ENCODE data around the gene PDE5A.

Gene PDE5A

DNA sequence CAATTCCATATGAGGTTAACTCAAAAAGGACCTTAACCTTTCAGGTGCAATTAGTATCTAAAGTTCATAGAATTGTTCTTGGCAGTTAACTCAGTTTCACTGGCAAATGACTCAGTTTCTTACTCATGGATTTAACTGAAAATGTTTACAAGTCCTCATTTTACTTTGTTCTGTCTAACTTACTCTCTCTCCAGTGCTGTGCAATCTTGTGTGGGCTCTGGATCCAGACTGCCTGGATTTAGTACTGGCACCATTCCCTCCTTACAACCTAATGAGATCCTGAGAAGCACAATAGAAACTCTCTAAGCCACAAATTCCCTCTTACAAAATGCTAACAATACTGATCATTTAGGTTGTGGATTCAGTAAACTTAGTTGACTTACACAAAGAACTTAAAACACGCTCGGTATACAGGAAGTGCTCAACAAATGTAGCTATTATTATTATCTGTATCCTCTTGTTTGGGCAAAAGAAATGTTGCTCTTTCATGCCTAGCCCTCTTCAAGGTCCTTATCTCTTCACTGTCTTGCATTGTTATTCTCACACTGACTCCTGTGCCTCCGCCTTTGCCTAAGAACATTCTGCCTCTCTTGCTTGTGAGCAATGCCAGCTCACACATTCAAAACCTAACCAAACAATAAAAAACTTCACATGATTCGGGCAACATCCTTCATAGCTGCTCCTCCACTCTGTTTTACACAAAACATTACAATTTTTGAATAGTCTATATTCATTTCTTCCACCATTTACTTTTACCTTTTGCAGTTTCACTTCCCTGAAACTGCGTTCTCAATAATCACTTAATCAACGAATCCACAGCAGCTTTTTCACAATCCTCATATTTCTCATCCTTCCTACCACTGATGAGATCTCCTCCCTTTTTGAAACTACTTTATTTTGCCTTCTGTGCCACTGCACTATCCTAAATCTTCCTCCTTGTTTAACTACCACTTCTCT is 91.8 kb downstream of the PDE5A start:
- no peak for TF ChIP-seq ZBTB26 (tag by site-specific recombination; optimal IDR thresholded peaks at IDR 0.05)
- TF ChIP-seq TRIM28 (IDR thresholded peaks at IDR 0.05; ENCODE audit: borderline replicate concordance, low read length) = no peak
- no peak for TF ChIP-seq ZNF596 (tag by site-specific recombination; IDR thresholded peaks at IDR 0.05)
- no peak for TF ChIP-seq KLF8 (tag by site-specific recombination; IDR thresholded peaks at IDR 0.05)
- no peak for TF ChIP-seq ZNF585B (tag by site-specific recombination; IDR thresholded peaks at IDR 0.05)
- TF ChIP-seq ZSCAN30 (tag by site-specific recombination; IDR thresholded peaks at IDR 0.05) = no peak
- TF ChIP-seq ZNF416 (tag by site-specific recombination; IDR thresholded peaks at IDR 0.05) = no peak
- no peak for TF ChIP-seq ZNF600 (tag by site-specific recombination; IDR thresholded peaks at IDR 0.05)
- TF ChIP-seq HOXA7 (CRISPR knock-in tag; IDR thresholded peaks at IDR 0.05; ENCODE audit: borderline replicate concordance) = no peak
- TF ChIP-seq ZNF2 (tag by site-specific recombination; IDR thresholded peaks at IDR 0.05) = no peak
- H3K4me3 ChIP-seq (ENCODE audit: low read depth, low read length) = no peak overlapping the region
- H3K27ac ChIP-seq (ENCODE audit: extremely low read depth, low read depth, low read length) = no peak overlapping the region
- ChIA-PET CTCF (no interaction called here), POLR2A (no interaction called here)
- H3K4me1 ChIP-seq (ENCODE audit: control insufficient read depth, insufficient read depth, low read length) = no peaks in the 10 kb centered on the region
- H3K36me3 ChIP-seq (ENCODE audit: control insufficient read depth in 2 of 2, insufficient read depth in 1 of 2, low read length in 2 of 2) = peaks cover 10 to 27% of the 10 kb centered on the region in 2 experiments; a peak in 2 of 3 replicates
- H3K9me3 ChIP-seq (ENCODE audit: control insufficient read depth, insufficient read depth, low read depth, low read length) = no peaks in the 10 kb centered on the region

GRCh38 chr4:119532319-119532718 is 96.3 kb downstream of the PDE5A start:
- CTCF ChIA-PET = no interaction called here
- TF ChIP-seq ZBTB6 (tag by site-specific recombination; IDR thresholded peaks at IDR 0.05) (no peak), ZNF175 (tag by site-specific recombination; IDR thresholded peaks at IDR 0.05) (no peak), ZNF837 (tag by site-specific recombination; IDR thresholded peaks at IDR 0.05) (no peak), ZNF571 (tag by site-specific recombination; IDR thresholded peaks at IDR 0.05) (no peak), BCL11B (tag by site-specific recombination; IDR thresholded peaks at IDR 0.05; ENCODE audit: low read depth) (no peak), ZBTB48 (tag by site-specific recombination; IDR thresholded peaks at IDR 0.05) (no peak), SALL2 (tag by site-specific recombination; IDR thresholded peaks at IDR 0.05; ENCODE audit: borderline replicate concordance) (no peak), ZNF561 (tag by site-specific recombination; IDR thresholded peaks at IDR 0.05; ENCODE audit: borderline replicate concordance) (no peak), ZNF664 (tag by site-specific recombination; IDR thresholded peaks at IDR 0.05) (no peak), ZNF24 (tag by site-specific recombination; IDR thresholded peaks at IDR 0.05) (no peak), ZNF549 (tag by site-specific recombination; IDR thresholded peaks at IDR 0.05) (no peak), ZNF223 (tag by site-specific recombination; IDR thresholded peaks at IDR 0.05) (no peak), ZNF146 (tag by site-specific recombination; IDR thresholded peaks at IDR 0.05) (no peak)
- TF ChIP-seq, protein P1, sequence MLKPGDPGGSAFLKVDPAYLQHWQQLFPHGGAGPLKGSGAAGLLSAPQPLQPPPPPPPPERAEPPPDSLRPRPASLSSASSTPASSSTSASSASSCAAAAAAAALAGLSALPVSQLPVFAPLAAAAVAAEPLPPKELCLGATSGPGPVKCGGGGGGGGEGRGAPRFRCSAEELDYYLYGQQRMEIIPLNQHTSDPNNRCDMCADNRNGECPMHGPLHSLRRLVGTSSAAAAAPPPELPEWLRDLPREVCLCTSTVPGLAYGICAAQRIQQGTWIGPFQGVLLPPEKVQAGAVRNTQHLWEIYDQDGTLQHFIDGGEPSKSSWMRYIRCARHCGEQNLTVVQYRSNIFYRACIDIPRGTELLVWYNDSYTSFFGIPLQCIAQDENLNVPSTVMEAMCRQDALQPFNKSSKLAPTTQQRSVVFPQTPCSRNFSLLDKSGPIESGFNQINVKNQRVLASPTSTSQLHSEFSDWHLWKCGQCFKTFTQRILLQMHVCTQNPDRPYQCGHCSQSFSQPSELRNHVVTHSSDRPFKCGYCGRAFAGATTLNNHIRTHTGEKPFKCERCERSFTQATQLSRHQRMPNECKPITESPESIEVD (tag by site-specific recombination; IDR thresholded peaks at IDR 0.05) = no peak
- Histone ChIP-seq H3K4me3 (ENCODE audit: low read depth, low read length) (no peak overlapping the region), H3K27ac (ENCODE audit: extremely low read depth, low read depth, low read length) (no peak overlapping the region), H3K4me1 (ENCODE audit: control insufficient read depth, insufficient read depth, low read length) (no peaks in the 10 kb centered on the region), H3K9me3 (ENCODE audit: control insufficient read depth, insufficient read depth, low read depth, low read length) (no peaks in the 10 kb centered on the region), H3K36me3 (ENCODE audit: control insufficient read depth in 2 of 2, insufficient read depth in 1 of 2, low read length in 2 of 2) (peaks cover 0 to 21% of the 10 kb centered on the region in 2 experiments; a peak in 1 of 3 replicates)
- POLR2A ChIA-PET = no interaction called here

Measured in HEK293 (cell line).